ENCODE results near the gene CNIH3.

GRCh38 chr1:224726441-224727182, 110.5 kb downstream of the CNIH3 start:
- TF ChIP-seq, protein P1, sequence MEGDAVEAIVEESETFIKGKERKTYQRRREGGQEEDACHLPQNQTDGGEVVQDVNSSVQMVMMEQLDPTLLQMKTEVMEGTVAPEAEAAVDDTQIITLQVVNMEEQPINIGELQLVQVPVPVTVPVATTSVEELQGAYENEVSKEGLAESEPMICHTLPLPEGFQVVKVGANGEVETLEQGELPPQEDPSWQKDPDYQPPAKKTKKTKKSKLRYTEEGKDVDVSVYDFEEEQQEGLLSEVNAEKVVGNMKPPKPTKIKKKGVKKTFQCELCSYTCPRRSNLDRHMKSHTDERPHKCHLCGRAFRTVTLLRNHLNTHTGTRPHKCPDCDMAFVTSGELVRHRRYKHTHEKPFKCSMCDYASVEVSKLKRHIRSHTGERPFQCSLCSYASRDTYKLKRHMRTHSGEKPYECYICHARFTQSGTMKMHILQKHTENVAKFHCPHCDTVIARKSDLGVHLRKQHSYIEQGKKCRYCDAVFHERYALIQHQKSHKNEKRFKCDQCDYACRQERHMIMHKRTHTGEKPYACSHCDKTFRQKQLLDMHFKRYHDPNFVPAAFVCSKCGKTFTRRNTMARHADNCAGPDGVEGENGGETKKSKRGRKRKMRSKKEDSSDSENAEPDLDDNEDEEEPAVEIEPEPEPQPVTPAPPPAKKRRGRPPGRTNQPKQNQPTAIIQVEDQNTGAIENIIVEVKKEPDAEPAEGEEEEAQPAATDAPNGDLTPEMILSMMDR (IDR thresholded peaks at IDR 0.05; ENCODE audit: insufficient read depth, low read length, poor library complexity, severe bottlenecking): no peak
- TF ChIP-seq EZH2phosphoT487 (conservative IDR thresholded peaks at IDR 0.05; ENCODE audit: low read length): no peak
